Activated CD4-positive, alpha-beta T cell treated with anti-CD3 and anti-CD28 coated beads, Interleukin-2, Interleukin-4, amounts not matched to agents 100 ng/mL and 50 ng/mL, durations not matched to agents 16 hours and 8 hours (primary cell): Measurements from ENCODE around the gene NUDT16L1.

ENCODE experiments used
- DNase-seq: peaks from one replicate; pipeline ENCODE4 v3.0.0-alpha.2; 2020; ENCODE audit warnings: low spot score

Gene NUDT16L1

DNA sequence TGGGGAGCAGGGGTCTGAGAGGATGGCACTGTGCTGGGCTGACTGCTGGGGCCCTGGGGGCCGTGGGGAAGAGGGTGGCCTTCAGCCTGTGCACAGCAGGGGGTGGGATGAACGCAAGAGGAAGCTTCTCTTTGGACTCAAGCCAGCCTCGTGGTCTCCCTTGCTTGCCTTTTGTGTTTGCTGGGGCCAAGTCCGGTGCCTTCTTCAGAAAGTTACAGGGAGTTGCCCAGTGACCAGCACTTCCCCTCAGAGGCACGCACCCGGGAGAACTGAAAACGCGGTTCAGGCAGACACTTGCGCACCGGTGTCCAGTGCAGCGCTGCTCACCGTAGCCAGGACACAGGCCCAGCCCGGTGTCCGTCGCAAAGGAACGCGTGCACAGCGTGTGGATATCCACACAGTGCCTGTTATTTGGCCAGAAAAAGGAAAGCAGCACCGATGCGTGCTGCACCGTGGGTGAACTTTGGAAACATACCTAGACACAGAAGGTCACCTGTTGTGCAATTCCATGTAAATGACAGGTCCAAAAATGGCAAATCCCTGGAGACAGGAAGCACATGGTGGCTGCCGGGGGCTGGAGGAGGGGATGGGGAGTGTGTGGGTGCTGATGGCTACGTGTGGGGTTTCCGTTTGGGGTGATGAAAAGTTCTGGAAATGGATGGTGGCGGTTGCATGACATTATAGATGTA, 29.4 kb upstream of the NUDT16L1 start:
- no peak for DNase-seq

GRCh38 chr16:4664538-4665418, 28.6 kb upstream of the NUDT16L1 start:
- peak; percentile 51 for DNase-seq

- no peak for DNase-seq
Measured at GRCh38 chr16:4666537-4667202, 26.7 kb upstream of the NUDT16L1 start.

DNA sequence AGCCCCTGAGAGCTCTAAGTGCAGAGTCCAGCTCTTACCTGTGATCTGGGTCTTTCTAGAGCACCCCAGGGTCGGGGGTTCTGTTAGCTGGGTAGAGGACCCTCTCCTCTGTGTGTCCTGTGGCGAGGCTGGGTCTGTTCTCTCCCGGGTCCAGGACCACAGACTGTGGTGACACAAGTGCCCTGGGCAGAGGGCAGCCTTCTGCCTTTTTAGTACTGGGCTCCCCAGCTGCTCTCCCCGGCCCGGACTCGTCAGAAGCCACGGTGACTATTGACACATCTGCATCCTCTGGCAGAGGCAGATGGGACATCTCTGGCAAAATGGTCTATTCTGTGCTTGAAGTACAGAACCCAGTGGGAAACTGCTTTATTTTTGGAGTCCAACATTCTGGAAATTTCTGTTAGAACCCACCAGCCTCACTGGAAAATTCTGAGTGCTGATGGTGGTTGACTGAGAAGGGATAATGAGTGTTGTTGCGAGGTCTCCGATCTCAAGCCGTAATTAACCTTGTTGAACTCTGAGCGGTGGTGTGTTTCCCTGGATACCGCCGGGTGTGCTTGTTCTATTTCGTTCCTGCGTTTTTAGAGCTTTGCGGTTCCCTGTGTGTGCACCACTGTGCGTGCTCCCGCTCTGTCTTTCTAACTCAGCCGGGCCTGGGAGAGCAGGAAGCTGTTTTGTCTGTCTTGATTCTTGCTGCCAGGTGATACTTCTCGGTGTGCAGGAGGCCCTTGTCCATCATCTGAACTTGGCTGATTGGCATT, 26.0 kb upstream of the NUDT16L1 start:
- no peak for DNase-seq

- no peak for DNase-seq
Measured at GRCh38 chr16:4668313-4668960, 24.9 kb upstream of the NUDT16L1 start.

DNA sequence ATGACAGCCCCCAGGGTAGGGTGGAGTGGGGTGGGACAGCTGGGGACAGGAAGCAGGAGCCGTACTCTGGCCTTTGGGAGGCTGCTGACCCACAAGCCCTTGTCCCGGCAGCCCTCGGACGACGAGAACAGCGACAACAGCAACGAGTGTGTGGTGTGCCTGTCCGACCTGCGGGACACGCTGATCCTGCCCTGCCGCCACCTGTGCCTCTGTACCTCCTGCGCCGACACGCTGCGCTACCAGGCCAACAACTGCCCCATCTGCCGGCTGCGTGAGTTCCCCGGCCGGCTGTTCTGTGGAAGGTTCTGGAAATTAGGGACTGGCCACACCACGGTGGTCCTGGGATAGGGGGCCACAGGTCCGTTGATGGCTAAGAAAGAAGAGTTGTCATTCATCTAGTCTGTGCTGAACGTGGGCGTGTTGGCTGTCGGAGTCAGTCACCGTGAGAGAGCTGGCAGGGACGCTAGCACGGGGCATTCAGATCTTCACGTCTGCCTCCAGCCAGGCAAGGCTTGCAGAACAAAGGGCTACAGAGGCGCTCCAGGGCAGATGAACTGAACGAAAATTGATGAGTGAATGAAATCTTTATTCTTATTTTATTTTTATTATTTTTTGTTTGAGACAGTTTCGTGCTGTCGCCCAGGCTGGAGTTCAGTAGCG, 19.8 kb upstream of the NUDT16L1 start:
- no peak for DNase-seq

- DNase-seq: no peak
Measured at GRCh38 chr16:4674926-4675530, 18.3 kb upstream of the NUDT16L1 start.

GRCh38 chr16:4675864-4676786, 17.2 kb upstream of the NUDT16L1 start:
- peak; percentile 72 for DNase-seq

- DNase-seq: no peak
Measured at GRCh38 chr16:4676831-4677230, 16.5 kb upstream of the NUDT16L1 start.

- DNase-seq: no peak
Measured at GRCh38 chr16:4677390-4677789, 16.0 kb upstream of the NUDT16L1 start.

DNA sequence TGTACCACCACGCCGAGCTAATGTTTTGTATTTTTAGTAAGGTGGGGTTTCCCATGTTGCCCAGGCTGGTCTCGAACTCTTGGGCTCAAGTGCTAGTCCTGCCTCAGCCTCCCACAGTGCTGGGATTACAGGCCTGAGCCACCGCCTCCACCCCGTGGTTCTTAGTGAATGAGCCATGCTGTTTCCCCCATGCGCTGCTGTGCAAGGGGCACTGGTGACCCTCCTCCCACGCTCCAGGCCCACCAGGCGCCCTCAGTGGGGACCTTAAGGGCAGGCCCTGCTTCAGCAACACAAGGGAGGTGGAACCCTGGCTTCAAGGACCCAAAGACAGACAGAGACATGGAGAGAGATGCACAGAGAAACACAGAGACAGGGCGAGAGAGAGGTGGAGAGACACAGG, 15.4 kb upstream of the NUDT16L1 start:
- DNase-seq: no peak

GRCh38 chr16:4678596-4678995, 14.8 kb upstream of the NUDT16L1 start:
- no peak for DNase-seq

- DNase-seq: no peak
Measured at GRCh38 chr16:4679156-4679849, 14.1 kb upstream of the NUDT16L1 start.

DNA sequence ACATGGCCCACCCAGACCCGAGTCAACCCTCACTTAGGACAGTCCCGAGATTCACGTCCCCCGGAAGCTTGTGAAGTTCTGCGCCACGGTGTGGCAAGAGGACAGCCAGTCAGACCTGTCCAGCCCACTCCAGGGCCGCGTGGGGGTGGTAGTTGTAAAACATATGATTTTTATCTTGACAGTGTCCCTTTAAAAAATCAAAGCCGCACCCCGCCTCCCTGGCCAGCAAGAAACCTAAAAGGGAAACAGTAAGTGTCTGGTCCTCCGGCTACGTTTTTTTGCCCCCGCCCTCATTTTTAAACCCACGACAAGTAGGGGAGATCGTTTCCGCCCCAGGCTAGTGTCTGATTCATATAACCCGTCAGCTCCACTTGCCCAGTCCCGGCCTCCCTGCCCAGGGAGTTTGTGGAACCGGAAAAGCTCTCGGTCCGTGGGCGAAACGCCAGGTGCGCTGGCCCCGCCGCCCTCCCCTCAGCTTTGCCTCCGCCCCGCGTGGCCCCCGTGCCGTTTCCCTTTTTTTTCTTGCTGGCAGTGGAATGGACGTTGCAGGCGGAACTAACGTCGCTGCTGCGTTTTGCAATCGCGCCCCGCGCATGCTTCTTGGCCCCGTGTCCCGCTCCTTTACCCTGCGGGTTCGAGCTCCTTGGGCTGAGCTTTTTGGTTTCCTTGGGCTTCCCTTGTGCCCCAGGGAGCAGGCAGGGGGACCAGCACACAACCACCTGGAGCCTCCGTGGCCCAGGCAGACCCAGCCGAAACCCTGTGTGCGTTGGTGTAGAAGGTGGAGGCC, 13.3 kb upstream of the NUDT16L1 start:
- DNase-seq: no peak

DNA sequence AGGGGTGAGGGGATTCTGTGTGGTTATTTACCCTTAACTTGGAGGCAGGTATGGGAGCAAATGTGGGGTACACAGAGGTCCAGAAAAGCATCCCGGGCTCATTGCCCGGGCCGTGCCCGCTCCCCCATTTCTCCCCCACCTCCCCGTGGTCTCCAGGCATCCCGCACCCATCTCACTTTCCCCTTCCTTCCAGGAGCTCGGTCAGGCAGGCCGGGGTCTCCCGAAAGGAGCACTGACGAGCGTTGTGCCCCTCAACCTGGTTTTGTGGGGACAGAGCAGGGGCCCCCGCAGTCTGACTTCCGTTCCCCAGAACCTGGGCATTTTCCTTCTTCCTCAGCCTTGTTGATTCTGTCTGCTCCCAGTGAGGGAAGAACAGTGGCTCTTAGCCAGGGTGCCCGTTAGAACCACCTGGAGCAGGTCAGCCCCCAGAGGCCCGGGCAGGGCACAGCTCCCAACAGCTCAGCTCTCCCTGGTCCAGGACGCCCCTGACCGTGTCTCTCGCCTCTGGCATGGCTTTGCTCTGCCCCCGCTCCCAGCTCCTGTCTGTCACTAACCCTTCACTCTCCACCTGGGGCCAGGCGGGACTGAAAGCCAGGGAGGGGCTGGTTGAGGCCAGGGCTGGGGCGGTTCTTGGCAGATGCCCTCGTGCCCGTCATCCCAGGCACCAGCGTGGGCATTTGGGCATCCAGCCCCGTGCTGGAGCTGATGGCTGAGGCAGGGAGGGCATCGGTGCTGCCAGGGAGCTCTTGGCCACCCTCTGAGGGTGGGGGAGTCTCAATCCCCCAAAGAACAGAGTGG, 12.5 kb upstream of the NUDT16L1 start:
- DNase-seq: no peak

DNA sequence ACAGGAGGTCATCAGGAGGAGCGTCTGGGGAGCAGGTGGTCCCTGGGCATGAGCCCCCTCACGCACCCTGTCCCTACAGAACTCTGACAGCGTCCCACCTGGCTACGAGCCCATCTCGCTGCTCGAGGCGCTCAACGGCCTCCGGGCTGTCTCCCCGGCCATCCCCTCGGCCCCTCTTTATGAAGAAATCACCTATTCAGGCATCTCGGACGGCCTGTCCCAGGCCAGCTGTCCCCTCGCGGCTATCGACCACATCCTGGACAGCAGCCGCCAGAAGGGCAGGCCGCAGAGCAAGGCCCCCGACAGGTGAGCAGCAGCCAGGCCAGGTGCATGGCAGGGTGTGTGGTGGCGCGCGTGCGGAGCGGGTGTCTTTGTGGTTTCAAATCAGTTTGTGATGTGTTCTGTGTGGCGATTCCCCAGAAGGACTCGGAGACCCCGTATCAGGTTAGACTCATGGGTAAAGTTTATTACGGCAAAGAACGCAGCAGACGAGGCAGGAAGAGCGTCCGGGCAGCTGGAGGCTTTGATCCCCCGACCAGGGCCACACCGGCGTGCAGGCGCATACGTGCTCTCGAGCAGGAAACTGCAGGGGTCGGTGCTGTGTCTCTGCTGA, 11.8 kb upstream of the NUDT16L1 start:
- DNase-seq: no peak

GRCh38 chr16:4682084-4682591, 11.2 kb upstream of the NUDT16L1 start:
- DNase-seq: no peak
